IPS-20b (cell line): ENCODE measurements around the gene DLG2.

Source experiments
- H3K27ac ChIP-seq: one replicate; pipeline ENCODE4 v1.5.1; 2013; ENCODE audit warnings: low read length
- H3K27me3 ChIP-seq: 2 replicates; pipeline ENCODE4 v1.6.1; 2013; ENCODE audit warnings: mild to moderate bottlenecking, low read length, inconsistent platforms; ENCODE audit not compliant: insufficient read depth
- H3K36me3 ChIP-seq: 2 replicates; pipeline ENCODE4 v1.6.1; 2013; ENCODE audit warnings: low read depth, mild to moderate bottlenecking, inconsistent platforms, low read length, moderate library complexity; ENCODE audit not compliant: insufficient read depth
- H3K4me1 ChIP-seq: 2 replicates; pipeline ENCODE4 v1.6.1; 2013; ENCODE audit warnings: mild to moderate bottlenecking, control low read depth, inconsistent platforms, low read length, moderate library complexity; ENCODE audit not compliant: insufficient read depth
- H3K4me3 ChIP-seq: 2 replicates; pipeline ENCODE4 v1.5.1; 2013; ENCODE audit warnings: mild to moderate bottlenecking, low read length, inconsistent platforms
- H3K9ac ChIP-seq: 2 replicates; pipeline ENCODE4 v1.6.1; 2013; ENCODE audit warnings: low read depth, mild to moderate bottlenecking, inconsistent platforms, low read length, moderate library complexity
- H3K9me3 ChIP-seq: 2 replicates; pipeline ENCODE4 v1.6.1; 2013; ENCODE audit warnings: mild to moderate bottlenecking, low read depth, low read length, inconsistent platforms; ENCODE audit not compliant: insufficient read depth

DLG2 gene

GRCh38 chr11:83533166-83533565 lies 2094.0 kb downstream of the DLG2 start:
- no peaks in the 10 kb centered on the region for H3K9me3 ChIP-seq
- H3K27me3 ChIP-seq: no peaks in the 10 kb centered on the region
- H3K9ac ChIP-seq: no peak overlapping the region
- H3K4me1 ChIP-seq: no peaks in the 10 kb centered on the region
- H3K4me3 ChIP-seq: no peak overlapping the region
- no peaks in the 10 kb centered on the region for H3K36me3 ChIP-seq
- no peak overlapping the region for H3K27ac ChIP-seq

- Histone ChIP-seq H3K36me3 (no peaks in the 10 kb centered on the region), H3K4me3 (no peak overlapping the region), H3K27me3 (no peaks in the 10 kb centered on the region), H3K9me3 (no peaks in the 10 kb centered on the region), H3K4me1 (no peaks in the 10 kb centered on the region), H3K9ac (no peak overlapping the region), H3K27ac (no peak overlapping the region)
Observed at GRCh38 chr11:83528877-83529276, 2098.3 kb downstream of the DLG2 start.

GRCh38 chr11:83528225-83528624 lies 2098.9 kb downstream of the DLG2 start:
- Histone ChIP-seq H3K9ac (no peak overlapping the region), H3K36me3 (no peaks in the 10 kb centered on the region), H3K27ac (no peak overlapping the region), H3K9me3 (no peaks in the 10 kb centered on the region), H3K4me1 (no peaks in the 10 kb centered on the region), H3K27me3 (no peaks in the 10 kb centered on the region), H3K4me3 (no peak overlapping the region)

GRCh38 chr11:83523676-83524075 lies 2103.5 kb downstream of the DLG2 start:
- no peaks in the 10 kb centered on the region for H3K27me3 ChIP-seq
- H3K9me3 ChIP-seq: peaks cover 6% of the 10 kb centered on the region
- H3K4me1 ChIP-seq: peaks cover 3% of the 10 kb centered on the region; the same call in 1 of the 2 replicates
- no peaks in the 10 kb centered on the region for H3K36me3 ChIP-seq
- H3K27ac ChIP-seq: no peak overlapping the region
- H3K9ac ChIP-seq: no peak overlapping the region
- H3K4me3 ChIP-seq: no peak overlapping the region

- Histone ChIP-seq H3K27ac (no peak overlapping the region), H3K4me1 (peaks cover 3% of the 10 kb centered on the region; the same call in 1 of the 2 replicates), H3K36me3 (no peaks in the 10 kb centered on the region), H3K27me3 (no peaks in the 10 kb centered on the region), H3K4me3 (no peak overlapping the region), H3K9ac (no peak overlapping the region), H3K9me3 (peaks cover 13% of the 10 kb centered on the region)
Observed at GRCh38 chr11:83522911-83523310, 2104.2 kb downstream of the DLG2 start.

GRCh38 chr11:83521647-83522596 lies 2105.2 kb downstream of the DLG2 start:
- Histone ChIP-seq H3K9me3 (peaks cover 14% of the 10 kb centered on the region), H3K4me1 (peaks cover 3% of the 10 kb centered on the region; the same call in 1 of the 2 replicates), H3K9ac (no peak overlapping the region), H3K27me3 (no peaks in the 10 kb centered on the region), H3K36me3 (no peaks in the 10 kb centered on the region), H3K27ac (no peak overlapping the region), H3K4me3 (no peak overlapping the region)

GRCh38 chr11:83520849-83521248 lies 2106.3 kb downstream of the DLG2 start:
- Histone ChIP-seq H3K36me3 (no peaks in the 10 kb centered on the region), H3K9ac (no peak overlapping the region), H3K27ac (no peak overlapping the region), H3K4me1 (peaks cover 3% of the 10 kb centered on the region; the same call in 1 of the 2 replicates), H3K9me3 (peaks cover 14% of the 10 kb centered on the region), H3K4me3 (no peak overlapping the region), H3K27me3 (no peaks in the 10 kb centered on the region)

GRCh38 chr11:83511646-83512045 lies 2115.5 kb downstream of the DLG2 start:
- H3K36me3 ChIP-seq: no peaks in the 10 kb centered on the region
- H3K4me1 ChIP-seq: peaks cover 6% of the 10 kb centered on the region
- no peaks in the 10 kb centered on the region for H3K9me3 ChIP-seq
- no peak overlapping the region for H3K27ac ChIP-seq
- no peak overlapping the region for H3K4me3 ChIP-seq
- H3K27me3 ChIP-seq: no peaks in the 10 kb centered on the region
- no peak overlapping the region for H3K9ac ChIP-seq

GRCh38 chr11:83510530-83511460 lies 2116.3 kb downstream of the DLG2 start:
- Histone ChIP-seq H3K27ac (no peak overlapping the region), H3K4me1 (peaks cover 6% of the 10 kb centered on the region), H3K27me3 (no peaks in the 10 kb centered on the region), H3K4me3 (no peak overlapping the region), H3K9me3 (no peaks in the 10 kb centered on the region), H3K36me3 (no peaks in the 10 kb centered on the region), H3K9ac (no peak overlapping the region)

- Histone ChIP-seq H3K4me3 (no peak overlapping the region), H3K4me1 (peaks cover 6% of the 10 kb centered on the region), H3K27ac (no peak overlapping the region), H3K9me3 (no peaks in the 10 kb centered on the region), H3K36me3 (no peaks in the 10 kb centered on the region), H3K9ac (no peak overlapping the region), H3K27me3 (no peaks in the 10 kb centered on the region)
Observed at GRCh38 chr11:83508804-83509203, 2118.3 kb downstream of the DLG2 start.

GRCh38 chr11:83502041-83502440 lies 2125.1 kb downstream of the DLG2 start:
- no peaks in the 10 kb centered on the region for H3K9me3 ChIP-seq
- H3K9ac ChIP-seq: no peak overlapping the region
- no peak overlapping the region for H3K27ac ChIP-seq
- H3K4me1 ChIP-seq: no peaks in the 10 kb centered on the region
- H3K27me3 ChIP-seq: no peaks in the 10 kb centered on the region
- H3K4me3 ChIP-seq: no peak overlapping the region
- no peaks in the 10 kb centered on the region for H3K36me3 ChIP-seq
